ENCODE data around the gene HPSE2. TPM values are rescaled to one million over a fixed set of nuclear protein-coding genes. Genes with fewer than 3 reads are reported as not detected.
A peak's percentile ranks its signal among the peaks of the same experiment; 100 is the strongest.
"Not testable (repeated sequence)": the region's sequence is repeated elsewhere in the genome, so short reads cannot be mapped to it uniquely, and the experiment has no call there.

Gene HPSE2
- total RNA-seq, 5 donors from 2014 or later (not counting 1 experiment from before 2014, with no cell fraction given), result 0.13 to 0.23 (median 0.18) TPM; not detected in 1

GRCh38 chr10:99172128-99172738 is 63.4 kb downstream of the HPSE2 start:
- no CpG with 5 or more reads among the region's 5 CpGs for WGBS (ENCODE audit: insufficient coverage)
- no peak for ATAC-seq (replicated peaks in 1 of 4)
- CTCF ChIA-PET, result no interaction called here

DNA sequence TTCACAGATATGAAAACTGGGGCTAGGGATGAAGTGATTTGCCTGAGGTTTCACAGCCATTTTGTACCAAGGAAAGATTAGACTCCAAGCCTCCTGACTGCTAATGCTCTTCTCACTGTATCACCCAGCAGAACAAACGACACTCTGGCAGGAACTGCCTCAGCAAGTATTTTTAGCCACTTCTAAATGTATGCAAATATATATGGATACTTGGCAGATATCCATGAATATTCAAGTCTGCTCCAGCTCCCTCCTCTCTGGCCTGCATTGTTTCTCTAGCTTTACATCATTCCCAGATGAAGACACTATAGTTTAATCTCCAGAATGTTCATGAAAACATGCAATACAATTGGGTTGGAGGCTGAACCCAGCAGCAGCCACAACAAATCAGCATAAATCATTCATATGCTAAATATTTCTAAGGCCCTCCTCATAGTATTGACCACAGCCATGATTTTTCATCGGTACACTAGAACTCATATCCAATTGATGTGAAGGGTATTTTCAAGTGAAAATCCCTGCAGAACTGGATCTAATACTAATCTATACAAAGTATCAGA is 65.5 kb downstream of the HPSE2 start:
- no CpG with 5 or more reads among the region's 2 CpGs for WGBS (ENCODE audit: insufficient coverage)
- H3K27me3 ChIP-seq (replicated peaks in 1 of 2; ENCODE audit: control insufficient read depth in 2 of 2, extremely low read depth in 1 of 2, insufficient read depth in 2 of 2, low read length in 1 of 2), result no peaks in the 10 kb centered on the region
- DNase-seq (no peak), ATAC-seq (replicated peaks in 1 of 4) (no peak)
- no peaks in the 10 kb centered on the region for H3K4me1 ChIP-seq (ENCODE audit: control insufficient read depth in 1 of 2, extremely low read depth in 1 of 2, insufficient read depth in 2 of 2, low read length in 2 of 2)
- H3K36me3 ChIP-seq (ENCODE audit: control insufficient read depth in 2 of 2, extremely low read depth in 1 of 2, insufficient read depth in 1 of 2, low read length in 1 of 2), result no peaks in the 10 kb centered on the region
- Mint-ChIP-seq H3K4me1 (no peaks in the 10 kb centered on the region), H3K36me3 (no peaks in the 10 kb centered on the region), H3K4me3 (no peak overlapping the region), H3K9me3 (no peaks in the 10 kb centered on the region), H3K27ac (no peak overlapping the region), H3K27me3 (peaks cover 7 to 9% of the 10 kb centered on the region in 2 donors)
- POLR2A ChIA-PET, result no interaction called here
- H3K4me3 ChIP-seq (ENCODE audit: control insufficient read depth in 1 of 2, extremely low read depth in 1 of 2, low read length in 1 of 2), result no peak overlapping the region
- H3K9me3 ChIP-seq, result no peaks in the 10 kb centered on the region
- CTCF ChIA-PET, result no interaction called here
- no peak overlapping the region for H3K27ac ChIP-seq (ENCODE audit: low read length)

More at GRCh38 chr10:99172128-99172738, 63.4 kb downstream of the HPSE2 start:
- peak in 1 of 35 experiments; percentile 2 for DNase-seq
- no peaks in the 10 kb centered on the region for H3K4me1 Mint-ChIP-seq
- no peak overlapping the region for H3K27ac Mint-ChIP-seq
- H3K36me3 ChIP-seq (ENCODE audit: control insufficient read depth in 2 of 2, extremely low read depth in 1 of 2, insufficient read depth in 1 of 2, low read length in 1 of 2), result no peaks in the 10 kb centered on the region
- H3K9me3 ChIP-seq, result no peaks in the 10 kb centered on the region
- H3K36me3 Mint-ChIP-seq, result no peaks in the 10 kb centered on the region
- peaks cover 0 to 2% of the 10 kb centered on the region in 2 experiments for H3K27me3 ChIP-seq (replicated peaks in 1 of 2; ENCODE audit: control insufficient read depth in 2 of 2, extremely low read depth in 1 of 2, insufficient read depth in 2 of 2, low read length in 1 of 2)
- H3K27me3 Mint-ChIP-seq, result peaks cover 13 to 14% of the 10 kb centered on the region in 2 donors
- no peak overlapping the region for H3K27ac ChIP-seq (ENCODE audit: low read length)
- no peak overlapping the region for H3K4me3 ChIP-seq (ENCODE audit: control insufficient read depth in 1 of 2, extremely low read depth in 1 of 2, low read length in 1 of 2)
- POLR2A ChIA-PET, result no interaction called here
- no peaks in the 10 kb centered on the region for H3K9me3 Mint-ChIP-seq
- no peaks in the 10 kb centered on the region for H3K4me1 ChIP-seq (ENCODE audit: control insufficient read depth in 1 of 2, extremely low read depth in 1 of 2, insufficient read depth in 2 of 2, low read length in 2 of 2)
- no peak overlapping the region for H3K4me3 Mint-ChIP-seq

GRCh38 chr10:99161165-99161564 is 74.5 kb downstream of the HPSE2 start:
- Mint-ChIP-seq H3K36me3 (no peaks in the 10 kb centered on the region), H3K27me3 (no peaks in the 10 kb centered on the region), H3K9me3 (no peaks in the 10 kb centered on the region), H3K27ac (no peak overlapping the region), H3K4me3 (no peak overlapping the region), H3K4me1 (no peaks in the 10 kb centered on the region)
- ATAC-seq (replicated peaks in 1 of 4) (no peak), DNase-seq (no peak)
- no CpG with 5 or more reads among the region's 4 CpGs for WGBS (ENCODE audit: insufficient coverage)
- POLR2A ChIA-PET, result no interaction called here
- no peak overlapping the region for H3K27ac ChIP-seq (ENCODE audit: low read length)
- no peaks in the 10 kb centered on the region for H3K36me3 ChIP-seq (ENCODE audit: control insufficient read depth in 2 of 2, extremely low read depth in 1 of 2, insufficient read depth in 1 of 2, low read length in 1 of 2)
- H3K4me1 ChIP-seq (ENCODE audit: control insufficient read depth in 1 of 2, extremely low read depth in 1 of 2, insufficient read depth in 2 of 2, low read length in 2 of 2), result no peaks in the 10 kb centered on the region
- no peak overlapping the region for H3K4me3 ChIP-seq (ENCODE audit: control insufficient read depth in 1 of 2, extremely low read depth in 1 of 2, low read length in 1 of 2)
- H3K27me3 ChIP-seq (replicated peaks in 1 of 2; ENCODE audit: control insufficient read depth in 2 of 2, extremely low read depth in 1 of 2, insufficient read depth in 2 of 2, low read length in 1 of 2), result no peaks in the 10 kb centered on the region
- no peaks in the 10 kb centered on the region for H3K9me3 ChIP-seq
- CTCF ChIA-PET, result no interaction called here

DNA sequence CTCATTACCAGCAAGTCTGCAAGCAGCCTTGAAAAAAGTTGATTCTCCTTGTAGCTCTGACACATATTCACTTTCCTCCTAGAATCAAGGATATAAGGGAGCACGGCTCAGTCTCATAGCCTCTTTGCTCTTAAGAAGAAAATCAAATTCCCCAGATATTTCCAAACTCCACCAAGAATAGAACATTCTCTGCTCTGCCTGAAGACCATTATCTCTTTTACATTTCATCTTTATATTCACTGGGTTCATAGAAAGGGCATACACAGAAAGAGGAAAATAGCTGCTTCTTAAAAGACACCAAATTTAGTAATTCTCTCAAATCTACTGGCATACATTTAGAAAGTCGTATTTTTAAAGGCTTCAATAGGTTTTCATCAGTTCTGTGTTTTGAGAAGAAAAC is 92.0 kb downstream of the HPSE2 start:
- Mint-ChIP-seq H3K36me3 (no peaks in the 10 kb centered on the region), H3K4me3 (no peak overlapping the region), H3K27ac (no peak overlapping the region), H3K4me1 (no peaks in the 10 kb centered on the region), H3K27me3 (no peaks in the 10 kb centered on the region), H3K9me3 (peaks cover 0 to 3% (median 0%) of the 10 kb centered on the region in 3 donors)
- POLR2A ChIA-PET, result no interaction called here
- CTCF ChIA-PET, result no interaction called here
- Histone ChIP-seq H3K27ac (ENCODE audit: low read length) (no peak overlapping the region), H3K27me3 (replicated peaks in 1 of 2; ENCODE audit: control insufficient read depth in 2 of 2, extremely low read depth in 1 of 2, insufficient read depth in 2 of 2, low read length in 1 of 2) (no peaks in the 10 kb centered on the region), H3K9me3 (no peaks in the 10 kb centered on the region), H3K36me3 (ENCODE audit: control insufficient read depth in 2 of 2, extremely low read depth in 1 of 2, insufficient read depth in 1 of 2, low read length in 1 of 2) (no peaks in the 10 kb centered on the region), H3K4me3 (ENCODE audit: control insufficient read depth in 1 of 2, extremely low read depth in 1 of 2, low read length in 1 of 2) (no peak overlapping the region), H3K4me1 (ENCODE audit: control insufficient read depth in 1 of 2, extremely low read depth in 1 of 2, insufficient read depth in 2 of 2, low read length in 2 of 2) (no peaks in the 10 kb centered on the region)
- no peak for ATAC-seq (replicated peaks in 1 of 4)
- DNase-seq, result no peak
- 50% methylated on average over 1 of the region's 2 CpGs for WGBS (ENCODE audit: insufficient coverage)

GRCh38 chr10:99143011-99143410 is 92.6 kb downstream of the HPSE2 start:
- H3K27me3 ChIP-seq (replicated peaks in 1 of 2; ENCODE audit: control insufficient read depth in 2 of 2, extremely low read depth in 1 of 2, insufficient read depth in 2 of 2, low read length in 1 of 2), result no peaks in the 10 kb centered on the region
- no peaks in the 10 kb centered on the region for H3K27me3 Mint-ChIP-seq
- H3K27ac ChIP-seq (ENCODE audit: low read length), result no peak overlapping the region
- H3K4me1 ChIP-seq (ENCODE audit: control insufficient read depth in 1 of 2, extremely low read depth in 1 of 2, insufficient read depth in 2 of 2, low read length in 2 of 2), result no peaks in the 10 kb centered on the region
- peaks cover 0 to 2% (median 0%) of the 10 kb centered on the region in 3 donors for H3K9me3 Mint-ChIP-seq
- DNase-seq (no peak), ATAC-seq (replicated peaks in 1 of 4) (no peak)
- no peaks in the 10 kb centered on the region for H3K9me3 ChIP-seq
- no peaks in the 10 kb centered on the region for H3K4me1 Mint-ChIP-seq
- no peaks in the 10 kb centered on the region for H3K36me3 Mint-ChIP-seq
- no peak overlapping the region for H3K4me3 ChIP-seq (ENCODE audit: control insufficient read depth in 1 of 2, extremely low read depth in 1 of 2, low read length in 1 of 2)
- ChIA-PET CTCF (no interaction called here), POLR2A (no interaction called here)
- H3K27ac Mint-ChIP-seq, result no peak overlapping the region
- H3K36me3 ChIP-seq (ENCODE audit: control insufficient read depth in 2 of 2, extremely low read depth in 1 of 2, insufficient read depth in 1 of 2, low read length in 1 of 2), result no peaks in the 10 kb centered on the region
- H3K4me3 Mint-ChIP-seq, result no peak overlapping the region

DNA sequence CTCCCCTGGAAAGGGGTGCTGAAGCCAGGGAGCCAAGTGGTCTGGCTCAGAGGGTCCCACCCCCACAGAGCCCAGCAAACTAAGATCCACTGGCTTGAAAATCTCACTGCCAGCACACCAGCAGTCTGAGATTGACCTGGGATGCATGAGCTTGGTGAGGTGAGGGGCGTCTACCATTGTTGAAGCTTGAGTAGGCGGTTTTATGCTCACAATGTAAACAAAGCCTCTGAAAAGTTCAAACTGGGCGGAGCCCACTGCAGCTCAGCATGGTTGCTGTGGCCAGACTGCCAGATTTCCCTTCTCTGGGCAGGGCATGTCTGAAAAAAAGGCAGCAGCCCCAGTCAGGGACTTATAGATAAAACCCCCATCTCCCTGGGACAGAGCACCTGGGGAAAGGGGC is 102.8 kb downstream of the HPSE2 start:
- peaks cover 0 to 14% (median 6%) of the 10 kb centered on the region in 3 donors for H3K9me3 Mint-ChIP-seq
- H3K27ac Mint-ChIP-seq; H3K9me3 ChIP-seq; H3K4me3 Mint-ChIP-seq; H3K4me1 Mint-ChIP-seq; H3K36me3 Mint-ChIP-seq; H3K27me3 ChIP-seq (replicated peaks in 1 of 2; ENCODE audit: control insufficient read depth in 2 of 2, extremely low read depth in 1 of 2, insufficient read depth in 2 of 2, low read length in 1 of 2); H3K4me1 ChIP-seq (ENCODE audit: control insufficient read depth in 1 of 2, extremely low read depth in 1 of 2, insufficient read depth in 2 of 2, low read length in 2 of 2); DNase-seq; H3K27ac ChIP-seq (ENCODE audit: low read length); H3K27me3 Mint-ChIP-seq; POLR2A ChIA-PET; CTCF ChIA-PET; H3K36me3 ChIP-seq (ENCODE audit: control insufficient read depth in 2 of 2, extremely low read depth in 1 of 2, insufficient read depth in 1 of 2, low read length in 1 of 2); ATAC-seq (replicated peaks in 1 of 4); H3K4me3 ChIP-seq (ENCODE audit: control insufficient read depth in 1 of 2, extremely low read depth in 1 of 2, low read length in 1 of 2): not testable (repeated sequence)
- 69% methylated on average over 3 of the region's 3 CpGs for WGBS (ENCODE audit: insufficient coverage)
